GM21447 (cell line): Measurements from ENCODE around the gene FAAP20.

Experiments used
- ATAC-seq: cut with Tn5 transposase; IDR thresholded peaks from one replicate; pipeline ENCODE4 v1.9.1; 2021; ENCODE audit not compliant: unreplicated experiment

The FAAP20 gene

GRCh38 chr1:2180297-2181245 lies 14.0 kb downstream of the FAAP20 start:
- no peak for ATAC-seq

GRCh38 chr1:2179283-2180013 lies 15.1 kb downstream of the FAAP20 start:
- ATAC-seq, result no peak

GRCh38 chr1:2178875-2179274 lies 15.7 kb downstream of the FAAP20 start:
- no peak for ATAC-seq

- no peak for ATAC-seq
Observed at GRCh38 chr1:2177946-2178538, 16.5 kb downstream of the FAAP20 start.

- no peak for ATAC-seq
Observed at GRCh38 chr1:2177541-2177940, 17.0 kb downstream of the FAAP20 start.

- no peak for ATAC-seq
Observed at GRCh38 chr1:2176615-2177014, 18.0 kb downstream of the FAAP20 start.

GRCh38 chr1:2175681-2176454 lies 18.7 kb downstream of the FAAP20 start:
- no peak for ATAC-seq

GRCh38 chr1:2175055-2175414 lies 19.5 kb downstream of the FAAP20 start:
- ATAC-seq, result no peak

GRCh38 chr1:2174348-2175054 lies 20.1 kb downstream of the FAAP20 start:
- ATAC-seq, result no peak

GRCh38 chr1:2173546-2174347 lies 20.8 kb downstream of the FAAP20 start:
- ATAC-seq, result no peak

- no peak for ATAC-seq
Observed at GRCh38 chr1:2172551-2173146, 21.9 kb downstream of the FAAP20 start.

- no peak for ATAC-seq
Observed at GRCh38 chr1:2172012-2172411, 22.6 kb downstream of the FAAP20 start.

GRCh38 chr1:2170211-2170610 lies 24.4 kb downstream of the FAAP20 start:
- no peak for ATAC-seq

- no peak for ATAC-seq
Observed at GRCh38 chr1:2169200-2169836, 25.3 kb downstream of the FAAP20 start.

GRCh38 chr1:2168535-2168934 lies 26.0 kb downstream of the FAAP20 start:
- ATAC-seq, result no peak

GRCh38 chr1:2168090-2168489 lies 26.5 kb downstream of the FAAP20 start:
- no peak for ATAC-seq

GRCh38 chr1:2166695-2167094 lies 27.9 kb downstream of the FAAP20 start:
- ATAC-seq, result no peak

GRCh38 chr1:2166254-2166653 lies 28.3 kb downstream of the FAAP20 start:
- no peak for ATAC-seq

GRCh38 chr1:2165646-2166045 lies 28.9 kb downstream of the FAAP20 start:
- no peak for ATAC-seq
